Right renal pelvis (tissue), 4 donors: ENCODE data around the gene HS3ST5. TPM values are rescaled to one million over a fixed set of nuclear protein-coding genes. Genes with fewer than 3 reads are reported as not detected.
"Not testable (repeated sequence)": the region's sequence is repeated elsewhere in the genome, so short reads cannot be mapped to it uniquely, and the experiment has no call there.

Experiments
- DNase-seq, 4 donors: peaks; one replicate each; pipeline ENCODE4 v3.0.0-alpha.2; 2013; ENCODE audit warnings: low read depth in 4 of 4, low spot score in 3 of 4, missing footprints in 1 of 4
- polyA plus RNA-seq, 4 donors: library from polyadenylated mRNA; unstranded; fragments of 120-200 nt; gene quantifications; one replicate each; pipeline ENCODE4 v1.2.1, GENCODE V29; 2013; ENCODE audit not compliant: insufficient read length in 4 of 4

Gene HS3ST5
- polyA plus RNA-seq, 4 donors, result 0.79 to 1.4 (median 1.00) TPM

DNA sequence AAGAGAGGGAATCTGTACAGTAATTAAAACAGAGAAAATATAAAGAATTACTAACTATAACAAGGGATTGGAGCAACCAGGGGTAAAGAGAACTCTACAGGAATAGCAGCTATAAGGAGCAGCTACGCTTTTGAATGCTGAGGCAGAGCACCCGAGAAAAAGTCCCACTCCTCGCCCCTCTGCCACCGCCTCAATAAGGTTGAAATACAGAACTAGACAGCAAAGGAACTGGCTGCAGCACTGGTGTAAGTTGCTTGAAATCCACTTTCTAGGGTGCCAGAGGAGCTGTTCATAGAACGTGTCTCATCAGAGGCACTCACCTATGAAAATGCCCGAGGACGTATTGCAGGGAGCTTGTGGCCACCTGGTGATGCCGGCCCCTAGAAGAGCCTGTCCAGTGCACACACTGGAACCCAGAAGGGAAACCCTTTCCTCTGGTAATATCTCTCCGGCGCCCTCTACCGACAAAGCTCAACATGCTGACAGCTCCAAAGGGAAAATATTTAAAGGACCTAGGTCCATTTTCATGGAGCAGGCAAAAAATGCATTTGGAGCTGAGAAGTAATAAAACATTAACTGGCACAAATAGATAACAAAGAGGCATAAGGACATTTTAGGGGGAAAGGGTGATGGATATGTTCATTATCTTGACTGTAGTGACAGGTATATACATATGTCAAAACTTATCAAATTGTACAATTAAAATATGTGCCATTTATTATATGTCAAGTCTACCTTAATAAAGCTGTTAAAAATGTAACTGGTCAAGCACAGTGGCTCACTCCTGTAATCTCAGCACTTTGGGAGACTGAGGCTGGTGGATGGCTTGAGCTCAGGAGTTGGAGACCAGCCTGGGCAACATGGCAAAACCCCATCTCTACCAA, 234.5 kb downstream of the HS3ST5 start:
- DNase-seq, result peak; percentile 12 to 33 (median 23)

DNA sequence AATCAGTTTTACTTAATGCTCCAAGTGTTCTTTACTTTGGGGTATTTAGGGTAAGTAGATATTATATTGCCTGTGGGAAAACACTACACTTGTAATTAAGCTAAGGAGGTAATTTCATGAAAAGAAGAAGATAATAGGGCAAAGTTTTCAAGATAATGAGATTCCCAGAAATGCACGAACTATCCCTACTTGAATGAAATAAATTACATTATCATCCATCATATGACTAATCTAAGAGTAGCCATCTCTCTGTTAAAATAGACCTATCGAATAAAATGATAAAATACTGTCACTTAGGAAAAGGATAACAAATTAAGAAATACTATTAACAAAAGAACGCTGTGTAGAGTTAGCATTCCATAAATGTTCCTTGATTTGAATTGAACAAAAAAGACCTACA, 236.8 kb downstream of the HS3ST5 start:
- no peak for DNase-seq

DNA sequence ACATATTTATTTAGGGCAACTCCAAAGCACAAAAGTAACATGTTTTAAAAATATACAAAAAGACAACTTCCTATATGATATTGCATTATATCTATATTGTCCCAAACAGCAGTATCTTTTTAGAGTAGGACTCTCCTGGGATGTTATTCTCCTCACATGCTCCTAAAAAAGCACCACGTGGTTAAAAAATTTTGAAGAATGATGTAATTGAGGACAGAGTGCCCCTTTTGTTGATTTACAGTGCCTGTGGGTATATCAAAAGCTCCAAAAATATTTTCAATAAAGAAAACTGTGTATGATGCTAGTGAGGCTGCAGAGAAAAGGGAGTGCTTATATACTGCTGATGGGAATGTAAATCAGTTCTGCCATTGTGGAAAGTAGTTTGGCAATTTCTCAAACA, 241.6 kb downstream of the HS3ST5 start:
- DNase-seq, result no peak

DNA sequence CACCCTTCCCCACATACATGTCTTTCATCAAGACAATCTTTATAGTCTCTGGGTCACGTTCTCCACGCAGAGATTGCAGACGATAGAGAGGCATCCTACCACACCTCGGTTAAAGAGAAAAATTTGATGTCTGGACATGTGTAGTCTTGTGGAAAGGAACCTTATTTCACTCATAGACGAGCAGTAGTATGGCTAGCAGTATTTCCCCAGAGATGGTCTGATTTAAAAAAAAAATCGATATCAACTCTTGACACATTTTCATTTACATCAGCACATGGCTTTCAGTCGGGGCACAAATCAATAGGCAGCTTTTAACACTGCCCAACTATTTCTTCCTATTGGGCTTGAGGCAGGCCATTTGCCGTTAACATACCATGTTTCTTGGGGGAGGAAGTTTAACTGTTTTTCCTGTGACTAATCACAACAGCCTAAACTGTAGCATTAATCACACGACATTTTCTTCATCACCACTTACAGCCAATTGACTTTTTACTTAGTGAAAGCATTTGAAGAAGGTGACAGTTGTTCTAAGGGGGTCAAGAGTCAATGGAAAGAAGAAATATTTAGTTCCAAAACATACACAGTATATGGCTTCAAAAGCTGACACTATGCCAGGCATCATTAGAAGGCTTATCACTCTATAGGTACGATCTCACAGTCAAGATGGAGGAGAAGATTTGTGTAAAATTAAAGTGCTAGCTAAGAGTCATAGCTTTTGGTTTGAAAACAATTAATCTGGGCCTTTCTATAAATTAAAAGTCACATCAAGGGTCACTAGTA, 242.4 kb downstream of the HS3ST5 start:
- DNase-seq, result no peak

DNA sequence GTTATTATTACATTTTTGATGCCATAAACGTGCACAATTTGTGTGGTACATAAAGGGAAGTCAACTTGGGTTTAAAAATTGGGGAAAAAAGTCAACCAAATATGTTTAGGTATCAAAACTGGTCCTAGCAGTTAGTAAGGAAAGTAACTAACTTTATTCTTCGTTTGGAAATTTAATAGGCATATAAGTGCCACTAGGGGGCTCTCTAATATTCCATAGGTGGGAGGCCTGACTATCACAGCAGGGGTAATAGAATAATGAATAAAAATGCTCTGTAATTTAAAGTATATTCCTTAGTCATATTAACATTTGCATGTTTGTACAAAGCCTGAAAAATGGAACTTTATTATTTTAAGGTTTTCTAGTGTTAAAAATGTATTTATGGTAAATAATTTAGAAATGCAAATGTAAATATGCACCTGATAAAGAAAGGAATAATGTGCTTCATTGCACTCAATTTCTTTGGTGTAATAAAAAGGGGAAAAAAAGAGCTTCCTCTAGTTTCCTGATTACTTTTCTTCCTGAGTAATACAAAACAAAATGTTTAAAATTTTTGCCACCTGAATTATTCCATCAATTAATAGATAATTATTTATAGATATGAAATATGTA, 246.2 kb downstream of the HS3ST5 start:
- DNase-seq, result peak in 3 of 4 donors; percentile 8 to 27 (median 19)

DNA sequence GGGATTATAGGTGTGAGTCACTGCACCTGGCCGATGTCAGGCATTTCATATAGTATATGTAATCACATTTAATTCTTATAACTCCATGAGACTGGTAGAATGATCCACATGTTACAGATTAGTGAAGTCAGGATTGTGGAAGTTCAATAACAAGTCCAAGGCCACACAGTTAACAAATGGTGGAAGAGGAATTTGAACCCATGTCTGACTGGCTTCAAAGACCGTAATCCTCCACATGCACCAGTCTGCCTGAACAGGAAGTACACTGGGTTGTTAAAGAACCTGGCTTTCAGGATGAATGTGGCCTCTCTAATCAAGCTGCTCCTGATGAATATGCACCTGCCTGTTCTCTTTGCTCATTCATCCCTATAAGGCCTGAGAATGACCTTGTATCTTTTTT, 249.9 kb downstream of the HS3ST5 start:
- no peak for DNase-seq

DNA sequence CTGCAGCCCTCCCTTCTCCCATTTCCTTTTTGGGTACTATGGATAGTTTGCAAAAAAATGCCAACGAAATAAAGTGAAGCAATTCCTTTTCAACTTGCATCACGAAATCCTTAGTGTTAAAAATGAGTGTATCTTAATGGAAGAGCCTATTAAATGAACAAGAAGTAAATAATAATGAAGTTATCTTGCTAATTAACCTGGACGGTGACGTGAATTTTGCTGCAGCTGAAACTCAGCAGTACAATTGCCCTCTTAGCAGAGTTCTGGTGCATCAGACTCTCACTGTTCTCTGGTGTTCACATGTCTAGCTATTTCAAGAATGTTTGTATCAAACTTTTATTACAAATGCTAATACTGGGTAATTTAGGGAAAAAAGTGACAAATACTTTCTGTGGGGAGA, 252.2 kb downstream of the HS3ST5 start:
- DNase-seq, result no peak

DNA sequence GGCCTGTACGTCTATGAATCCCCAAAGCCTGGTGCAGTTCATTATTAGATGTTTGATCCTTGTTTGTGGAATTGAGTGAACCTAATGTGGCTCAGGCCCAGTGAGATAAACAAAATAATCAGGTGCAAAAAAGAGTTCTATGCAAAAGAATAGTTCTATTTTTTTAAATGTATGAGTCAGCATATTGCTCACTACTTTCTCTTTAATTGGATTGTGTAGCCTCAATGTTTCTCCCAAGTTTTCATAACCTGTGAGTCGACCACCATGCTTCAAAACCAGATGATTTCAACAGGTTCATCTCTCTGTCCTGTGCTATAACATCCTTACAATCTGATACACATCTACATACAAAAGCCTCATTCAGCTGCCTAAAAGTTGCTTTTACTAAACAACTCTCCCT, 255.3 kb downstream of the HS3ST5 start:
- no peak for DNase-seq

DNA sequence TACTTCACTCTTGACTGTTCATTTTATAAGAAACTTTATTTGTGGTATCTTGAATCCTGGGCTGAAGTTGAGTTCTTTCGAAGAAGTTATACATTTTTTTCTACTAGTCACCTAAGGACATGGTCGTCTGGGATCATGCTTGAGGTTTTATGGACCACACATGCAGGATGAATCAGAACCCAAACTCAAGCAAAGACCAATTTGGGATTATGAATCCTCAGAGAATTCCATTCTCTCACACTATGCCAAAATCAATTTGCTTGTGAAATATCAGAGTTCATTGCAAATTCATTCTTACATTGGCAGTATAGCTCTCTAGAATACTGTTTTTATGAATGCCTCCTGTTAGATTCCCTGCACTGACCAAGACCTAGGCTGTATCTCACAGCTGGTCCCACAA, 257.6 kb downstream of the HS3ST5 start:
- DNase-seq, result no peak

DNA sequence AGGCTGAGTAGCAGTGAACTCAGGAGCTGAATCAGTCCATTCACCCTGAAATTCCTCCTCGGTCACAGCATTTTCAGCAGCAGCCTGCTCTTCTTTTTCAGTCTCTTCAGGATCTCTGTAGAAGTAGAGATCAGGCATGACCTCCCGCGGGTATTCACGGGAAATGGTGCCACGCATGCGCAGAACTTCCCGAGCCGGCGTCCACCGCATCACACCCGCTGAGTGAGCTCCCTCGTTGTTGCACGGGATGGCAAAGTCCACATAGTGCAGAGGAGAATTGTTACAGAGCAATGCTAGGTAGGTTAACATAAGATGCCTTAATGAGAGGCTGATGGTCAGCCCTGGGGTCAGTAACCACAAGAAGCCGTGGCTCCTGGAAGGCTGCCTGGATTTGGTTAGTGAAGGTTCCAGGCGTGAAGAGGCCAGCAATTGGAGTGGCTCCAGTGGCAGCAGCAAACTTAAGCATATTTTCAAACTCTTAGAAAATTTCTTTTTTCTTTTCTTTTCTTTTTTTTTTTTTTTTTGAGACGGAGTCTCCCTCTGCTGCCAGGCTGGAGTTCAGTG, 258.4 kb downstream of the HS3ST5 start:
- no peak for DNase-seq

DNA sequence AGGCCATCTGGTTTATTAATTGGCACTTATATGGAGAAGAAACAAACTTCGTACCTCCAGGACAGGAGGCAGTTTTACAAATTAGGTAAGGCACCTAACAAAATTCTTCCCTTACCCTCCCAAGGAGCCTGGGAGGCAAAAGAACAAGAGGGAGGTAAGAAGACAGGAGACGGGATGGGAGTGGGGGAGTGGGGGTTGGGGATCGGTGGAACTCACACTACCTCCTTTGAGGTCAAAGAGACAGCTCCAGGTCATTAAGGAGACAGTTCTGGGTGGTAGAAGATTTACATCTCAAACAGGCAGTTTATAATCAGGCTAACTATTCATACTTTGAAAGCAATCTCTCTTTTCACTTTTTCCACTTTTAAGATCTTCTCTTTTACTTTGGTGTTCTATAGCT, 259.6 kb downstream of the HS3ST5 start:
- DNase-seq, result no peak

DNA sequence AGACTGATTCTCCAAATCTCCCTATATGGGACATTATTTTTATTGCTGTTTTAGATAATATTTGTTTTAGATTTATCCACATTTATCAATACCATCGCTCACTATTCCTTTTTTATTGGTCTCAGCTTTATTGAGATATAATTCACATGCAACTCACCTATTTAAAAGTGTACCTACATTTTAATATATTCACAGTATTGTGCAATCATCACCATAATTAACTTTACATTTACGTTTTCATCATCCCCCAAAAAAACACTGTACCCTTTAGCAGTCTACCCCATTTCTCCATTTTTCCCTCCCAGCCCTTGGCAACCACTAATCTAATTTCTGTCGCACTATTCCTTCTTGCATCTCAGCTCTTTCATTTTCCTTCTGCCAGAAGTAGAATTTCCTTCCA, 261.1 kb downstream of the HS3ST5 start:
- DNase-seq, result no peak

DNA sequence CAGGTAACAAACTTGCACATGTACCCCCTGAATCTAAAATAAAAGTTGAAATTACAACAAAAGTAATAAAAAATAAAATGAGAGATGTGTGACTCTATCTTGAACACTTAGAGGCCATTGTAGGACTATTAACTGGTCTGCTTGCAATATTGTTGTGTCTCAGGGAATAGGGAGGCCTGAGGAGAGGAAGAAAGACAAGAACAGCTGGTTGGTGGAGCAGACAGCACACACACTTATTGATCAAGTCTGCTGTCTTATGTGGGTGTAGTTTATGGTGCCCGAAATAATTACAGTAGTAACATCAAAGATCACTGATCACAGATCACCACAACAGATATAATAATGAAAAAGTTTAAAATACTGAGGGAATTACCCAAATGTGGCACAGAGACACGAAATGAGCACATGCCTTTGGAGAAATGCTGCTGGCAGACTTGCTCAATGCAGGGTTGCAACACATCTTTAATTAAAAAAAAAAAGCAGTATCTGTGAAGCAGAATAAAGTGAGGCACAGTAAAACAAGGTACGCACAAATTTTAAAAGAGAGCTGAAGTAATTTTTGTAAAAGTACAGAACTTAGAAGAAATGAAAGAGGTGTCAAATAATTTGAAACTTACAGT, 261.8 kb downstream of the HS3ST5 start:
- DNase-seq, result no peak

DNA sequence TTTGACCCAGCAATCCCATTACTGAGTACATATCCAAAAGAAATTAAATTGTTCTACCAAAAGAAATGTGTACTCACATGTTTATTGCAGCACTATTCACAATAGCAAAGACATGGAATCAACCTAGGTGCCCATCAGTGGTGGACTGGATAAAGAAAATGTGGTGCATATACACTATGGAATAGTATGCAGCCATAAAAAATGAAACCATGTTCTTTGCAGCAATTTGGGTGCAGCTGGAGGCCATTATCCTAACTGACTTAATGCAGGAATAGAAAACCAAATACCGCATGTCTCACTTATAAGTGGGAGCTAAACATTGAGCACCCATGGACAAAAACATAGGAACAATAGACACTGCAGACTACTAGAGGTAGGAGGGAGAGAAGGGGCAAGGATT, 262.4 kb downstream of the HS3ST5 start:
- DNase-seq, result not testable (repeated sequence)

DNA sequence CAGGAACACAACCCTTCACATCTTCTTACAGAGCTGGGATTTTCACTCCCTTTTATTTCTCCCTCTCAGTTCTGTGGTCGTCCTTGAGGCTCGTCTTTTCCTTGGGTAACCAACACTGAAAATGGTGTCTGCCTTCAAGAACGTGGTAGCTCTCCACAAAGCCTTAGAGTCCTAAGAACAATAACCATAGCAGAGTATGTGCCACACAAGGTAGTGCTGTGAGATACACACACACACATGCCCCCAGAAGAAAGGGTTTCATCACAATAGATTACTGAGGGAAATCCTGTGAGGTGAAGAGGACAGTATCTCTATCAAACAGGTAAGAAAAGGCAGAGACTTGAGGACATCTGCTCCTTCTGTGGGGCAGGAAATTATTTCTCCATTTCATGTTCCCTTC, 267.0 kb downstream of the HS3ST5 start:
- DNase-seq, result no peak

DNA sequence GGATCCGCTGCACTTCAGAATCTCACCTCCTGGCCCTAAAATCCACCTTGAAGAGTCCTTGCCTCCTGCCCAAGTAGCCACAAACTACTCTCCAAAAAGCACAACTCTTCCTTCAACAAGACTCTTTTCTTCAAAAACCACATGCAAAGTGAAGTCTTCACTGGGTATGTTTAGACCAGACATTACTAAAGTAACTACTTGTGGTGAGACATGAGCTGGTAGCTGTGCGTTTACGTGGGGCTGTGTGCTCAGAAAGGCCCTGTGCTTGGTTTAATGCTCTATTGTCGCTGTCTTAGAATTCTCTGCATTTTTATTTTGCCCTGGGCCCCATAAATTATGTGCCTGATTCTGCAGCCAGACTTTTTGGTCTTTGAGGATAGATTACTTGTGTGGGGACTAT, 267.5 kb downstream of the HS3ST5 start:
- no peak for DNase-seq

DNA sequence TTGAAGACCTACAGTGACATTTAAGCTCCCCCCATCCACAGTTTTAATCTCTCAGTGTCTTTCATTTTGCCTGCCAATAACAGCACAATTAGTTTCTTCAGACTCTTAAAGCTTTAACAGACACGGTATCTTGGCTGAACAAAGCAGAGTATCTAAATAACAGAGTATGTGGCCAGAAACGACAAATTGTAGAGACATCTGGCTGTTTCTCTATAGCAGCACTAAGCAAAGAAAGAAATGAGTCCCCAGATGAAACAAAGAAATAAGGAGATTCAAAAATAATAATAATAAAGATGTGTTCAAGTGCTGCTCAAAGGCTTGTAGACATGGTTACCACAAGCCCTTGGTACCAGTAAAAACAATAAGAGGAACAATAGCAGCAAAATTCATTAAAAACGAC, 274.1 kb downstream of the HS3ST5 start:
- DNase-seq, result no peak

DNA sequence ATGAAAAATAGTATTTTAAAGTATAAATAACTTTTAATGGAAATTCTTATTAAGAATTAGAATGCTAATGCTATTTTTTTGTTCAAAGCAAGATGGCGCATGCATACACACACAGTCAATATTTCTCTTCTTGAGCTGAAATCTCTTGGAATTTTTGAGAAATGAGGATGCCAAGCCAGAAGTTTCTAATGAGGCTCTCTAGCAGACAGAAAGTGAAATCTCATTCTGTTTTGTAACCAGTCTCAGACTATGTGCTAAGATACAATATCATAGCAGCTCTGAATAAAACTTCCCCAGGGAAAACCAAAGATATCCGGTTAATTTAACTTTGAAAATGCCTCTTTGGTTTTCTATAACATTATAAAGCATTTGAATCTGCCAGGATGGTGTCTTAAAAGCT, 274.7 kb downstream of the HS3ST5 start:
- DNase-seq, result no peak

DNA sequence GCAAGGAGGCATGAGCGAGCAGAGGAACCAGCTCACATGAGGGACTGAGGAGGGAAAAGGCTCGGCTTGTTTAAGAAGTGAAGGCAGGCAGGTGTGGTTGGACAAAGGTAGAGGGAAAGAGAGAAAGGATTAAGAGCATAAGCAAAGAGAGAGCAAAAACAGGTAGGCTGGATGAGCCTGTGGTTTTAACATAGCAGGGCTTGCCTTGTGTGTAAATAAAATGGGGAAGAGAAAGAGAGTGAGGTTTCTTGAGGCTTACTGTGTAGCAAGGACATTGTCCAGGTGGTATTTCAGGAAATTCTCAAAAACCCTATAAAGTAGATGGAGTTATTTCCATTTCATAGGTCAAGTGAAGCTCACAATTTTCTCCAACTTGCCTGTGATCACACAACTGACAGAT, 278.0 kb downstream of the HS3ST5 start:
- no peak for DNase-seq

DNA sequence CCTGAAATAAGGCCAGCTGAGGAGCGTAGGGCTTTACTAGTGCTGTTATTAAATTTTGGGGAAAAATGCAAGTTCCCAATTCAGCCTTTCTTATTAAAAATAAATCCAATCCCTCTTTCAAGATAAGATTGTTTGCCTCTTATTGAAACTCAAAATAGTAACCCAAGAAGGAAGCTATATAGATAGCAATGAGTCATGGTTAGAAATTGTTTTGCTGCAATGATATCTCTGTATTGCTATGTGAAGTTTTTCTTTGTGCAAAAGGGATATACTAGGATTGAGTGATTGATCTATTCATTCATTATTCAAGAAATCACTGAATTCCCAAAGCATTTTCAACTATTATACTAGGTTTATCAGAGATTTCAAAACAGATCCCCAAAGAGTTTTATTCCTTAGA, 278.9 kb downstream of the HS3ST5 start:
- no peak for DNase-seq

DNA sequence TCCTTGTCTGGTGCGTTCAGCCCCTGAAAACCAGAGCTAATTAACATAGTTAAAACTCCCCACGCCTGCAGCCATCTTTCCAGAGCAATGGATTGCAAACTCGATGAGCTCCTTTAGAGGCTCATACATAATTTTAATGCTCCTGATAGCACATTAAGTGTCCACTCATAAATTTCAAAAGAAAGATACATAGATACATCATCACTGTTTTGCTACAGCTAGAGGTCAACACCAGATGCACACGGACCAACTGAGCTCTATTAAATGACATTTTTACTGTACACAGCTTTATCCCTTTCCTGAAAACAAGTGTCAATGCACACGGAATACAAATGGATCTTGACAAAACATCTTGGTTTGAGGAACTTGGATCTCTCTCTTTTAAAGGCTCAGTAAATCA, 280.6 kb downstream of the HS3ST5 start:
- DNase-seq, result no peak
